OCI-LY1 (cell line): ENCODE measurements around the gene RABIF.
"Not testable (repeated sequence)": the region's sequence is repeated elsewhere in the genome, so short reads cannot be mapped to it uniquely, and the experiment has no call there.

Experiments used
- H2AFZ ChIP-seq: fragments of 200-600 bp; sonication (generic), shearing (Covaris generic); 2 replicates; pipeline ENCODE4 v1.6.0; 2014; ENCODE audit warnings: antibody characterized with exemption, mild to moderate bottlenecking, low read length
- H3F3A ChIP-seq: fragments of 200-600 bp; sonication (generic), shearing (Covaris generic); 2 replicates; pipeline ENCODE4 v1.6.0; 2014; ENCODE audit warnings: mild to moderate bottlenecking, antibody characterized with exemption, low read length, moderate library complexity; ENCODE audit not compliant: insufficient read depth
- H3K27ac ChIP-seq: fragments of 200-600 bp; sonication (generic); 2 replicates; pipeline ENCODE4 v1.5.1; 2014; ENCODE audit warnings: low read length, mixed run types, mild to moderate bottlenecking, low read depth; ENCODE audit not compliant: poor library complexity, severe bottlenecking
- H3K27me3 ChIP-seq: fragments of 200-600 bp; sonication (generic); 2 replicates; pipeline ENCODE4 v1.6.0; 2014; ENCODE audit warnings: antibody characterized with exemption, mild to moderate bottlenecking, low read length, moderate library complexity; ENCODE audit not compliant: insufficient read depth
- H3K36me3 ChIP-seq: fragments of 200-600 bp; sonication (generic); 2 replicates; pipeline ENCODE4 v1.6.1; 2014; ENCODE audit warnings: mild to moderate bottlenecking, antibody characterized with exemption, low read length, moderate library complexity, mixed read lengths; ENCODE audit not compliant: insufficient read depth
- H3K4me1 ChIP-seq: fragments of 200-600 bp; sonication (generic); 2 replicates; pipeline ENCODE4 v1.5.1; 2014; ENCODE audit warnings: mild to moderate bottlenecking, low read length, moderate library complexity; ENCODE audit not compliant: insufficient read depth, severe bottlenecking
- H3K4me2 ChIP-seq: fragments of 200-600 bp; sonication (generic), shearing (Covaris generic); 2 replicates; pipeline ENCODE4 v1.6.1; 2014; ENCODE audit warnings: low read length
- H3K4me3 ChIP-seq: fragments of 200-600 bp; sonication (generic); 2 replicates; pipeline ENCODE4 v1.5.1; 2014; ENCODE audit warnings: low read length, low read depth, mild to moderate bottlenecking, mixed read lengths; ENCODE audit not compliant: poor library complexity, severe bottlenecking
- H3K79me2 ChIP-seq: fragments of 200-600 bp; shearing (Covaris generic); 2 replicates; pipeline ENCODE4 v1.6.1; 2016; ENCODE audit warnings: mixed run types, low read length, mixed read lengths; ENCODE audit not compliant: insufficient read depth
- H3K9ac ChIP-seq: fragments of 200-600 bp; sonication (generic), shearing (Covaris generic); 2 replicates; pipeline ENCODE4 v1.6.1; 2014; ENCODE audit warnings: mild to moderate bottlenecking, low read length, mixed read lengths
- H3K9me2 ChIP-seq: fragments of 200-600 bp; sonication (generic), shearing (Covaris generic); 2 replicates; pipeline ENCODE4 v1.6.1; 2014; ENCODE audit warnings: low read depth, mild to moderate bottlenecking, low read length, mixed read lengths
- H3K9me3 ChIP-seq: fragments of 200-600 bp; shearing (Covaris generic); 2 replicates; pipeline ENCODE4 v1.6.1; 2014; ENCODE audit warnings: low read length, mixed read lengths
- H4K20me1 ChIP-seq: fragments of 200-600 bp; sonication (generic), shearing (Covaris generic); 2 replicates; pipeline ENCODE4 v1.6.0; 2016; ENCODE audit warnings: mild to moderate bottlenecking, low read length; ENCODE audit not compliant: insufficient read depth
- CTCF ChIP-seq: fragments of 200-600 bp; sonication (generic), shearing (Covaris generic); IDR thresholded peaks from 2 replicates; pipeline ENCODE4 v1.5.1; 2017; ENCODE audit warnings: mild to moderate bottlenecking, antibody characterized with exemption, low read length, moderate library complexity, mixed read lengths
- EZH2 ChIP-seq: fragments of 200-600 bp; sonication (generic), shearing (Covaris generic); IDR thresholded peaks from 2 replicates; pipeline ENCODE4 v1.8.0; 2017; ENCODE audit warnings: borderline replicate concordance, mixed run types, mild to moderate bottlenecking, antibody characterized with exemption, low read length, moderate library complexity, mixed read lengths

RABIF gene

GRCh38 chr1:202905331-202905730 lies 16.4 kb upstream of the RABIF start:
- Histone ChIP-seq H3K79me2 (no peaks in the 10 kb centered on the region), H4K20me1 (no peaks in the 10 kb centered on the region), H3K4me1 (no peaks in the 10 kb centered on the region), H3K27ac (no peak overlapping the region), H3K9me3 (no peaks in the 10 kb centered on the region), H3K9me2 (no peaks in the 10 kb centered on the region), H3K4me2 (no peak overlapping the region), H2AFZ (no peak overlapping the region), H3K9ac (no peak overlapping the region), H3K36me3 (peaks cover 67% of the 10 kb centered on the region), H3K27me3 (no peaks in the 10 kb centered on the region), H3K4me3 (no peak overlapping the region), H3F3A (no peaks in the 10 kb centered on the region)
- TF ChIP-seq CTCF: no peak
- no peak for TF ChIP-seq EZH2

GRCh38 chr1:202903808-202904207 lies 14.9 kb upstream of the RABIF start:
- H2AFZ ChIP-seq, H3K9ac ChIP-seq, H3K9me3 ChIP-seq, H3K79me2 ChIP-seq, H3K27me3 ChIP-seq, H3K4me3 ChIP-seq, H4K20me1 ChIP-seq, H3K4me2 ChIP-seq, H3K9me2 ChIP-seq, H3K27ac ChIP-seq, H3F3A ChIP-seq, H3K4me1 ChIP-seq: not testable (repeated sequence)
- H3K36me3 ChIP-seq: peaks cover 64% of the 10 kb centered on the region

GRCh38 chr1:202901555-202901954 lies 12.6 kb upstream of the RABIF start:
- Histone ChIP-seq H3K4me3 (no peak overlapping the region), H2AFZ (no peak overlapping the region), H3K27me3 (no peaks in the 10 kb centered on the region), H3K79me2 (no peaks in the 10 kb centered on the region), H3K9me3 (no peaks in the 10 kb centered on the region), H3K36me3 (peaks cover 68% of the 10 kb centered on the region), H3K27ac (no peak overlapping the region), H3F3A (no peaks in the 10 kb centered on the region), H3K4me2 (no peak overlapping the region), H3K9ac (no peak overlapping the region), H3K9me2 (no peaks in the 10 kb centered on the region), H3K4me1 (no peaks in the 10 kb centered on the region), H4K20me1 (no peaks in the 10 kb centered on the region)
- TF ChIP-seq EZH2 (no peak), CTCF (no peak)

GRCh38 chr1:202892501-202892900 lies 3.6 kb upstream of the RABIF start:
- no peak for TF ChIP-seq CTCF
- no peak for TF ChIP-seq EZH2
- Histone ChIP-seq H3K9me3 (no peaks in the 10 kb centered on the region), H3K4me3 (no peak overlapping the region), H3K9ac (no peak overlapping the region), H3K79me2 (peaks cover 8% of the 10 kb centered on the region), H3K9me2 (no peaks in the 10 kb centered on the region), H4K20me1 (no peaks in the 10 kb centered on the region), H3K36me3 (peaks cover 71% of the 10 kb centered on the region), H3K4me1 (peaks cover 12% of the 10 kb centered on the region), H3K27me3 (no peaks in the 10 kb centered on the region), H3K4me2 (no peak overlapping the region), H3F3A (peaks cover 4% of the 10 kb centered on the region; the same call in 1 of the 2 replicates), H3K27ac (no peak overlapping the region), H2AFZ (no peak overlapping the region)
